Tongue (tissue), 2 donors: ENCODE measurements around the gene CRYBG1. TPM values are rescaled to one million over a fixed set of nuclear protein-coding genes. Genes with fewer than 3 reads are reported as not detected.

ENCODE experiments used
- DNase-seq: peaks from one replicate; pipeline ENCODE4 v3.0.0-alpha.2; 2015
- total RNA-seq: library from RNA; depleted of rRNA; stranded (reverse); fragments of >200 nt; gene quantifications from one replicate; pipeline ENCODE4 v1.2.3, GENCODE V29; 2014

Gene CRYBG1, protein sequence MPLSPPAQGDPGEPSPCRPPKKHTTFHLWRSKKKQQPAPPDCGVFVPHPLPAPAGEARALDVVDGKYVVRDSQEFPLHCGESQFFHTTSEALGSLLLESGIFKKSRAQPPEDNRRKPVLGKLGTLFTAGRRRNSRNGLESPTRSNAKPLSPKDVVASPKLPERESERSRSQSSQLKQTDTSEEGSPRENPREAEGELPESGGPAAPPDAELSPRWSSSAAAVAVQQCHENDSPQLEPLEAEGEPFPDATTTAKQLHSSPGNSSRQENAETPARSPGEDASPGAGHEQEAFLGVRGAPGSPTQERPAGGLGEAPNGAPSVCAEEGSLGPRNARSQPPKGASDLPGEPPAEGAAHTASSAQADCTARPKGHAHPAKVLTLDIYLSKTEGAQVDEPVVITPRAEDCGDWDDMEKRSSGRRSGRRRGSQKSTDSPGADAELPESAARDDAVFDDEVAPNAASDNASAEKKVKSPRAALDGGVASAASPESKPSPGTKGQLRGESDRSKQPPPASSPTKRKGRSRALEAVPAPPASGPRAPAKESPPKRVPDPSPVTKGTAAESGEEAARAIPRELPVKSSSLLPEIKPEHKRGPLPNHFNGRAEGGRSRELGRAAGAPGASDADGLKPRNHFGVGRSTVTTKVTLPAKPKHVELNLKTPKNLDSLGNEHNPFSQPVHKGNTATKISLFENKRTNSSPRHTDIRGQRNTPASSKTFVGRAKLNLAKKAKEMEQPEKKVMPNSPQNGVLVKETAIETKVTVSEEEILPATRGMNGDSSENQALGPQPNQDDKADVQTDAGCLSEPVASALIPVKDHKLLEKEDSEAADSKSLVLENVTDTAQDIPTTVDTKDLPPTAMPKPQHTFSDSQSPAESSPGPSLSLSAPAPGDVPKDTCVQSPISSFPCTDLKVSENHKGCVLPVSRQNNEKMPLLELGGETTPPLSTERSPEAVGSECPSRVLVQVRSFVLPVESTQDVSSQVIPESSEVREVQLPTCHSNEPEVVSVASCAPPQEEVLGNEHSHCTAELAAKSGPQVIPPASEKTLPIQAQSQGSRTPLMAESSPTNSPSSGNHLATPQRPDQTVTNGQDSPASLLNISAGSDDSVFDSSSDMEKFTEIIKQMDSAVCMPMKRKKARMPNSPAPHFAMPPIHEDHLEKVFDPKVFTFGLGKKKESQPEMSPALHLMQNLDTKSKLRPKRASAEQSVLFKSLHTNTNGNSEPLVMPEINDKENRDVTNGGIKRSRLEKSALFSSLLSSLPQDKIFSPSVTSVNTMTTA (N-terminal part only)
- total RNA-seq, result 18.7 TPM

GRCh38 chr6:106360410-106360988, at the start of gene CRYBG1:
Gene CRYBG1 (plus strand): TSS chr6:106360717. CDS start chr6:106360909, 192 bp downstream.
- DNase-seq, result peak; percentile 60

DNA sequence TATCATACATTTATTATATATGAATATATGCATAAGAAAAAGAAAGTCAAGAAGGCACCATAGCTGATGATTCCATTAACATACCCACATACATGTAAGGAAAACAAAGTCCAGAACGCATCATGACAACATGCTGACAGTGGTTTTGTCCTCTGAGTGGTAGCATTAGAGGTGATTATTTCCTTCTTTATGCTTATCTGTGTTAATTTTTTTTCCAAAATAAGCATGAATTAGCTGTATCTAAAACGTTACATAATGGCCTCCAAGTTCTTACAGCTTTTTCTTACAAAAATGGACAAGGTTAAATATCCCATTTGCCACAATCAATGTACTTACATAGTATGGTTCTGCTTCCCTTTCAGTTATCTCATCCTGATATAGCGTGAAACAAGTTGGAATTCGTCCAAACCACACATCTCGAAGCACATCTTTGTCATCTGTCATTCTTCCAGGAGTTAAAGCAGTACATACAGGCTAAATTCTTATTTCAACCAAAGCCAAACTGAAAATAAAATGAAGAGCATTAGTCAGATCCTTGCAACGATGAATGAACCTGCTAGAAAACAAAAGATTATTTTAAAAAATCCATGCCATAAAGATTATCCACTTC, 44.6 kb upstream of the CRYBG1 start:
- no peak for DNase-seq

DNA sequence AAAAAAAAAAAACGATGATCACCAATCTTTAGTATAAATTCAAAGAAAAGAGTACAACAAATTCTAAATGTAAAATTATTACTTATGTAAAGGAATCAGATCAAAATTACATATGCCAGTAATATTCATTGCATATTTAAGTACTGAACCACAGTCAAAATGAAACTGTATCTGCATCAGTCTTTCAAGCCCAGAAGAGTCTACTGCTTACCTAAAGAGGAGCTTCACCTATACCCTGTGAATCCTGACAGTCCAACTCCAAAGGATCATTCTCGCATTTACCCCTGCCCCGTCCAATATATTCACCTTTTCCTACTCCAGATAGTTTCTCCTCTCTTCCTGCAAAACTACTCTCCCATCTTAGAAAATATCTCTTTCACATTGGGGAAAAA, 44.1 kb upstream of the CRYBG1 start:
- DNase-seq, result no peak

GRCh38 chr6:106318061-106318460, 42.5 kb upstream of the CRYBG1 start:
- DNase-seq, result peak; percentile 10

- no peak for DNase-seq
Observed at GRCh38 chr6:106318851-106319250, 41.7 kb upstream of the CRYBG1 start.

- no peak for DNase-seq
Observed at GRCh38 chr6:106321940-106322339, 38.6 kb upstream of the CRYBG1 start.

GRCh38 chr6:106324726-106325335, 35.7 kb upstream of the CRYBG1 start:
- peak; percentile 13 for DNase-seq

DNA sequence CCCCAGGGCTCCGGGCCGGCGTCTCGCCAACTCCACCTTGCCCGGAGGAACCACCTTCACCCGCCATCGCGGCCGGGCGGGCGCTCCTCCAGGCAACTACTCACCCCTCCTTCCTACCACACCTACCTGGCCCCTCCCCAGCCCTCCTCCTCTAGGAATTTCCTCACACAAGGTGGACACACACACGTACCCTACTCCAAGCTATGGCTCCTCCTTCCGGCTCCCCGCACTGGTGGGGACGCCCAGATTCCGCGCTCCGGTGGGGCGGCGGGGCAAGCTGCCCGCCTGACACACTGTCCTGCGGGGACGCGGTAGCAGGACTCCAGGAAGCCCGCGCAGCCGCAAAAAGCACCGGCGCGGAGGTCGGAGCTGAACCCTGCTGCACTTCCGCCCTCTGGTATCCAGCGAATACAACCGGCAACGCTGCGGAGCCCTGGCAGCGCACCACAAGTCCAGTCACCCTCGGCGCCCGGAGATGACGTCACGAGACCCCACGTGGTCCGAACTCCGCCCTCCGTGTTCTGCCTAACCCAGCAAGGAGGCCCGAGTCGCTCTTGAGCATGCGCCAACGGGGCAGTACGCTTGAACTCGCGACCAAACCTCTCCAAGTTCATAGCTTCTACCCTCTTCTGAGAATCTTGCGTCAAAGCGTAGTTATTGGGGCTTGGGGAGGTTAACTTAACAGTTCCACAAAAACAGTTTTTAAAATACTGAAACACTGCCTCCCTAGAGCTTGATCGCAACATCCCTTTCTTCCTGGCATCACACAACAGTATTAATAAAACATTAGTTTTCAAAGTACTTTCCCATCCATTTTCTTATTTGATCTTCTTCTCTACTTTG, 35.0 kb upstream of the CRYBG1 start, which contains the start of gene ATG5:
ATG5 (minus strand) TSS at position 425 of the 843 bp plus-strand sequence. CDS start 9,552 bp downstream, outside the sequence.
- DNase-seq, result peak; percentile 99

DNA sequence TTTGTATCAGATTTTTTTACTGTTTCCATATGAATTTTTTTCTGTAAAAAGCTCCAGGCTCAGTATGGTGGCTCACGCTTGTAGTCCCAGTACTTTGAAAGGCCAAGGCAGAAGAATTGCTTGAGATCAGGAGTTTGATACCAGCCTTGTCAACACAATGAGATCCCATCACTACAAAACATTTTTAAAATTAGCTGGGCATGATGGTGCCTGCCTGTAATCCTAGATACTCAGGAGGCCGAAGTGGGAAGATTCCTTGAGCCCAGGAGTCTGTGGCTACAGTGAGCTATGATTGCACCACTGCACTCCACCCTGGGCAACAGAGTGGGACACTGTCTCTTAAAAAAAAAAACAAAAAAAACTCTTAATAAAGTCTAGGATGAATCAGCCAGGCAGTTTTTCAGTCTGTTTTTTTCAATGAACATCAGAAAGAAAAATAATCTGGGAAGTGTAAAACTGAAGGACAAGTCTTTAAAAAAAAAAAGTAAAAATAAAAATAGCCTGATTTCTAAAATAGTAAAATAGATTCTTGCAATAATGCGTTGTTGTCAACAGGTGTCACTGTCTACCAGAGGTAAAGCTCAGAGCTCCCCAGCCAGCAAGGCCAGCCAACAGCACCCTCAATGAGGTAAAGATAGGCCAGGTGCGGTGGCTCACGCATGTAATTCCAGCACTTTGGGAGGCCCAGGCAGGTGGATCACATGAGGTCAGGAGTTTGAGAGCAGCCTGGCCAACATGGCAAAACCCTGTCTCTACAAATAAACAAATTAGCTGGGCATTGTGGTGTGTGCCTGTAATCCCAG, 25.7 kb upstream of the CRYBG1 start:
- peak; percentile 68 for DNase-seq

DNA sequence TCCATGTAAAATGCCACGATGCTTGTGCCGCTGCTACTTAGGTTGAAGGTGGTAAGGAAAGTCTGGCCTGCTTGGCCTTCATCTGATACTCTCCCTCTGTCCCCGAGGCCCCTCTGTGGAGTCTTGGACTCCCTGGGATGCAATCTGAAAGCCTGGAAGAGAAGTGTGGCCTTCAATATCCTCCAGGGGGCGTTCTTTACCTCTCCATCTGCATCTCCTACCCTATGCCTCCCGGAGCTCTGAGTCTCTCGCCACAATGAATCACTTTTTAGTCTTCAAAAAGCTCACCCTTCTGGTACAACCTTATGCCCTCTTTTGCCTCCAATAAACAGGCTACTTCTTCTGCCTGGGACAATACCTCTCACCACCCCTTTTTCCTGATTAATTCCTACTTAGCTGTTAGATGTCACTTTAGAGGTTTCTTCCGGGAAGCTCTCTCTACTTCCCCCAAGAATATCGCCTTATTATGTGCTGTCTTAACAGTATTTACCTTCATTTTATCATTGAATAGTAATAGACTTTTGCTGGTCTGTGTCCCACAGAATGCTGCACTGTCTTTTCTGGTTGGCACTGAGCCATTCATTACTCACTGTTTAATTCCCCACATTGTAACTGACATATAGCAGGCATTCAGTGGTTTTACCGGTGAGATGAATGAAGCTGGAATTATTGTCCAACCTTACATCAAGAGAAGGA, 21.0 kb upstream of the CRYBG1 start:
- DNase-seq, result peak; percentile 64

- no peak for DNase-seq
Observed at GRCh38 chr6:106347219-106347618, 13.3 kb upstream of the CRYBG1 start.

- no peak for DNase-seq
Observed at GRCh38 chr6:106356378-106356777, 4.1 kb upstream of the CRYBG1 start.

- no peak for DNase-seq
Observed at GRCh38 chr6:106359959-106360409, 533 bp upstream of the CRYBG1 start.

GRCh38 chr6:106360989-106361430, 493 bp downstream of the CRYBG1 start:
- DNase-seq, result no peak

DNA sequence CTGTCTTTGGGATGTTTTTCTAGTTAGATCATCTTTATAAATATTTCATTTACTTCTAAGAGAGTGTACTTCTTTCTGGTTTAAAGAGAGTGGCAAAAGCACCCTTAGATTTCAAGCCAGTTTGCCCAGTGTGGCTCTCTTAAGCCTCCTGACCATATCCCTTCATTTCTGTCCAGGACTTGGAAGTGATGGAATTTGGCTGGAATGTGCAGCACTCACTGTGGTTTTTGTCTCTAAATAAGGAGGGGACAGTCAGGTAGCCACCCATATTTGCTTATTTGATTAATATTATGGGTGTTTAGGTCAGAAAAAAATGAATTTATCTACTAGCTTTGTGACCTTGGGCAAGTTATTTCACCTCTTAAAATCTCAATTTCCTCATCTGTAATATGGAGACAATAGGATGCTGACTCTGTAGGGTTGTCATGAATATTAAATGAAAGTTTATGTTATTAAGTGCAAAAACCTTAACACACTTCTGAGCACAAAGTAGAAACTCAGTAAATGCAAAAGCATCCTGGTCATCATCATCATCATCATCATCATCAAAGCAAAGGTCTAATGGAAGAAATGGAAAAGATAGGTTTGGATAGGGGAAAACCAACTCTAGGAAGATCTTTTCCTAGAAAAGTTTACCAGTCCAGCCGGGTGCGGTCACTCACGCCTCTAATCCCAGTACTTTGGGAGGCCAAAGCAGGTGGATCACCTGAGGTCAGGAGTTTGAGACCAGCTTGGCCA, 3.1 kb downstream of the CRYBG1 start:
- DNase-seq, result no peak

- no peak for DNase-seq
Observed at GRCh38 chr6:106369739-106370138, 9.2 kb downstream of the CRYBG1 start.

DNA sequence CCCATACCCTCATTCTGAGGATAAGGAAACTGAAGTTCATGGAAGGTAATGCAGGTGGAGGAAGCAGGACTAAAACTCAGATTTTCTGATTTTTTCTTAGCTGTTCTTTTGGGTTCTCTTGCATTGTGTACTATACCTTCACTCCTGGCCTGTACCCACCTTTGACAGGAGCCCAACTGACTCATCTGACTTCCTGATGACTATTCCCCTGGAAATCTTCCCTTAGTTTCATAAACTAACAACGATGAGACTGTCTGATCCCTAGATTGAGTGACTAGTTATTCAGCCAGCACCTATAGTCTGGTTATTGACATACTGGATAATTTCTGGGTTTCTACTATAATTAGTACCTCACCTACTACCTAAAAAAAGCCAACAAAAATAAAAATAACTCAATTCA, 10.1 kb downstream of the CRYBG1 start:
- DNase-seq, result no peak
